ENCODE data around the gene DICER1. TPM values are rescaled to one million over a fixed set of nuclear protein-coding genes. Genes with fewer than 3 reads are reported as not detected.

Gene DICER1
- total and polyA plus RNA-seq, 11 donors: 5.4 to 57.9 (median 29.3) TPM

GRCh38 chr14:95085321-95085720 is 72.0 kb downstream of the DICER1 start:
- H3K27me3 ChIP-seq: no peaks in the 10 kb centered on the region
- H3K9me3 ChIP-seq: no peaks in the 10 kb centered on the region
- no peak for TF ChIP-seq POLR2A (IDR thresholded peaks at IDR 0.05)
- TF ChIP-seq CTCF (IDR thresholded peaks at IDR 0.05): no peak
- WGBS, 4 donors: 83 to 90% (median 89%) methylated on average over 5 of the region's 5 CpGs
- intact Hi-C loops (cut with DNase I): no loop called here
- DNase-seq: no peak
- H3K27ac ChIP-seq: no peak overlapping the region
- H3K4me1 ChIP-seq: peaks cover 0 to 4% (median 0%) of the 10 kb centered on the region in 12 donors
- H3K4me3 ChIP-seq: no peak overlapping the region
- ATAC-seq: no peak
- peaks cover 0 to 61% (median 60%) of the 10 kb centered on the region in 9 donors for H3K36me3 ChIP-seq

GRCh38 chr14:95078867-95079266 is 78.5 kb downstream of the DICER1 start:
- H3K27me3 ChIP-seq: peaks cover 0 to 6% (median 0%) of the 10 kb centered on the region in 9 donors
- H3K4me1 ChIP-seq: peaks cover 0 to 4% (median 0%) of the 10 kb centered on the region in 12 donors
- H3K27ac ChIP-seq: no peak overlapping the region
- no peaks in the 10 kb centered on the region for H3K36me3 ChIP-seq
- no peak overlapping the region for H3K4me3 ChIP-seq
- intact Hi-C loops (cut with DNase I): no loop called here
- TF ChIP-seq CTCF (IDR thresholded peaks at IDR 0.05) (no peak), POLR2A (IDR thresholded peaks at IDR 0.05) (no peak)
- peak in 1 of 4 donors; percentile 42 for ATAC-seq
- 56 to 67% (median 62%) methylated on average over 3 of the region's 3 CpGs for WGBS, 4 donors
- peaks cover 0 to 3% (median 0%) of the 10 kb centered on the region in 12 donors for H3K9me3 ChIP-seq
- DNase-seq: peak in 1 of 5 donors; percentile 36

- 79 to 87% (median 84%) methylated on average over 6 to 7 of the region's 7 CpGs for WGBS, 4 donors
- no peak overlapping the region for H3K4me3 ChIP-seq
- DNase-seq (no peak), ATAC-seq (no peak)
- H3K27me3 ChIP-seq: peaks cover 0 to 6% (median 0%) of the 10 kb centered on the region in 9 donors
- peaks cover 0 to 6% (median 0%) of the 10 kb centered on the region in 12 donors for H3K9me3 ChIP-seq
- H3K4me1 ChIP-seq: no peaks in the 10 kb centered on the region
- H3K36me3 ChIP-seq: no peaks in the 10 kb centered on the region
- H3K27ac ChIP-seq: no peak overlapping the region
- TF ChIP-seq CTCF (IDR thresholded peaks at IDR 0.05) (no peak), POLR2A (IDR thresholded peaks at IDR 0.05) (no peak)
- intact Hi-C loops (cut with DNase I): no loop called here
These were observed 80.0 kb downstream of the DICER1 start for GRCh38 chr14:95077345-95077744.

GRCh38 chr14:95075789-95076188 is 81.5 kb downstream of the DICER1 start:
- TF ChIP-seq CTCF (IDR thresholded peaks at IDR 0.05): no peak
- TF ChIP-seq POLR2A (IDR thresholded peaks at IDR 0.05): no peak
- Histone ChIP-seq H3K4me3 (no peak overlapping the region), H3K4me1 (no peaks in the 10 kb centered on the region), H3K27me3 (peaks cover 0 to 6% (median 0%) of the 10 kb centered on the region in 9 donors), H3K27ac (no peak overlapping the region), H3K36me3 (no peaks in the 10 kb centered on the region), H3K9me3 (peaks cover 0 to 6% (median 0%) of the 10 kb centered on the region in 12 donors)
- ATAC-seq (no peak), DNase-seq (no peak)
- intact Hi-C loops (cut with DNase I): no loop called here
- WGBS, 4 donors: 98 to 100% (median 99%) methylated on average over 2 of the region's 2 CpGs

All from heart left ventricle (tissue), 16 donors.